PC-3 (cell line): ENCODE results near the gene ALS2CL. TPM values are rescaled to one million over a fixed set of nuclear protein-coding genes. Genes with fewer than 3 reads are reported as not detected.

Source experiments
- ATAC-seq: fragments of 200-7000 bp; cut with Tn5 transposase; 2 replicates; pipeline ENCODE4 v1.9.1; 2020; ENCODE audit warnings: mild to moderate bottlenecking, moderate library complexity
- BruUV-seq: library from RNA; stranded (reverse); fragments of 400-500 nt; replicated peaks from 2 replicates; lab custom pipeline; 2021; lab: Mats Ljungman, UMichigan
- CTCF ChIA-PET: fragments of 300-600 bp; sonication (Branson Sonifier 250); formaldehyde crosslinking; loops from one replicate; lab custom pipeline; 2022; ENCODE audit warnings: antibody characterized with exemption; lab: Charles Lee
- POLR2A ChIA-PET: fragments of 300-600 bp; sonication (Branson Sonifier 250); formaldehyde crosslinking; loops from one replicate; lab custom pipeline; 2022; ENCODE audit warnings: antibody characterized with exemption; ENCODE audit not compliant: unreplicated experiment; lab: Charles Lee
- DNase-seq: peaks from one replicate; pipeline ENCODE4 v3.0.0-alpha.2; 2015
- H2AFZ ChIP-seq: fragments of 300-600 bp; sonication (generic); 2 replicates; pipeline ENCODE4 v1.6.0; 2016; ENCODE audit warnings: antibody characterized with exemption, low read length
- H3F3A ChIP-seq: fragments of 300-600 bp; sonication (generic); one replicate; pipeline ENCODE4 v1.6.0; 2017; ENCODE audit warnings: antibody characterized with exemption, low read length, control low read depth, mild to moderate bottlenecking; ENCODE audit not compliant: unreplicated experiment
- H3K27ac ChIP-seq: fragments of 300-600 bp; sonication (generic); 2 replicates; pipeline ENCODE4 v1.5.1; 2016; ENCODE audit warnings: mild to moderate bottlenecking, low read length
- H3K27me3 ChIP-seq: fragments of 300-600 bp; sonication (generic); 2 replicates; pipeline ENCODE4 v1.6.1; 2016; ENCODE audit warnings: low read length, mixed read lengths
- H3K36me3 ChIP-seq: fragments of 300-600 bp; sonication (generic); 2 replicates; pipeline ENCODE4 v1.6.1; 2016; ENCODE audit warnings: low read depth, mixed run types, low read length, mixed read lengths
- H3K4me1 ChIP-seq: fragments of 300-600 bp; sonication (generic); 2 replicates; pipeline ENCODE4 v1.5.1; 2016; ENCODE audit warnings: low read length; ENCODE audit not compliant: insufficient read depth
- H3K4me2 ChIP-seq: fragments of 300-600 bp; sonication (generic); 2 replicates; pipeline ENCODE4 v1.6.0; 2016; ENCODE audit warnings: low read length
- H3K4me3 ChIP-seq: fragments of 300-600 bp; sonication (generic); 2 replicates; pipeline ENCODE4 v1.5.1; 2016; ENCODE audit warnings: mild to moderate bottlenecking, low read length, mixed read lengths
- H3K79me2 ChIP-seq: fragments of 300-600 bp; sonication (generic); 2 replicates; pipeline ENCODE4 v1.6.1; 2017; ENCODE audit warnings: low read length, mixed read lengths
- H3K9ac ChIP-seq: fragments of 300-600 bp; sonication (generic); 2 replicates; pipeline ENCODE4 v1.6.0; 2016; ENCODE audit warnings: mild to moderate bottlenecking, low read length
- H3K9me2 ChIP-seq: fragments of 300-600 bp; sonication (generic); replicated peaks from 2 replicates; pipeline ENCODE4 v1.6.1; 2016; ENCODE audit warnings: mixed run types, low read length, mixed read lengths
- H3K9me3 ChIP-seq: fragments of 300-600 bp; sonication (generic); 2 replicates; pipeline ENCODE4 v1.6.1; 2016; ENCODE audit warnings: low read length, mixed read lengths
- H4K20me1 ChIP-seq: fragments of 300-600 bp; sonication (generic); 2 replicates; pipeline ENCODE4 v1.6.1; 2016; ENCODE audit warnings: low read length, mixed read lengths
- EZH2 ChIP-seq: fragments of 300-600 bp; sonication (generic); IDR thresholded peaks from one replicate; pipeline ENCODE4 v1.6.1; 2017; ENCODE audit warnings: antibody characterized with exemption, mild to moderate bottlenecking, low read length; ENCODE audit not compliant: unreplicated experiment
- EZH2phosphoT487 ChIP-seq: fragments of 300-600 bp; sonication (generic); IDR thresholded peaks from 2 replicates; pipeline ENCODE4 v1.6.1; 2018; ENCODE audit warnings: mild to moderate bottlenecking, antibody characterized with exemption, low read length, borderline replicate concordance
- intact Hi-C: fragments of 100-400 bp; cut with micrococcal nuclease; formaldehyde crosslinking; loops from 2 replicates; pipeline ENCODE4 v1.9.0; 2023
- total RNA-seq: library from RNA; depleted of rRNA; stranded (reverse); fragments of >200 nt; gene quantifications from 2 replicates; pipeline ENCODE4 v1.2.3, GENCODE V29; 2014
- TF ChIP-seq, protein P1 (sequence below): fragments of 300-600 bp; sonication (generic); conservative IDR thresholded peaks from 2 replicates; pipeline ENCODE4 v1.5.1; 2017; ENCODE audit warnings: antibody characterized with exemption, low read depth, mild to moderate bottlenecking, low read length

ALS2CL gene
- total RNA-seq, 1 experiment from 2014 or later: 30.1 TPM

DNA sequence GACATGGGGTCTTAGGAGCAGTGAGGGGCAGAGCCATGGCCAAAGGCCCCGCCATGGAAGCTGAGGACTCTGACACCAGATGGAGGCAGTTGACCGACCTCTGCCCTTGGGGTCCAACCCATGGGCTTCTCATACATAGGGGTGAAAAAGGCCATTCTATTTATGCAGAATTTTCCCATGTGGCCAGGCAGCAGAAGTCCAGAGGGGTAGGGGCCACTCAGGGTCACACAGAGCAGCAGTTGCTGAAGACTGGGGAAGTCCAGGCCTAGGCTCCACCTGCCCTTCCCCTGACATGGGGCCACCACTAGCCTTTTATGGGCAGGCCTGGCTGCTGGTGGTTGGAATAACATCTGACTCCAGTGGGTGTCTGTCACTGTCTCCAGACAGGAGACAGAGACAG, 17.8 kb upstream of the ALS2CL start:
- no peaks in the 10 kb centered on the region for H3K36me3 ChIP-seq
- TF ChIP-seq, protein P1, sequence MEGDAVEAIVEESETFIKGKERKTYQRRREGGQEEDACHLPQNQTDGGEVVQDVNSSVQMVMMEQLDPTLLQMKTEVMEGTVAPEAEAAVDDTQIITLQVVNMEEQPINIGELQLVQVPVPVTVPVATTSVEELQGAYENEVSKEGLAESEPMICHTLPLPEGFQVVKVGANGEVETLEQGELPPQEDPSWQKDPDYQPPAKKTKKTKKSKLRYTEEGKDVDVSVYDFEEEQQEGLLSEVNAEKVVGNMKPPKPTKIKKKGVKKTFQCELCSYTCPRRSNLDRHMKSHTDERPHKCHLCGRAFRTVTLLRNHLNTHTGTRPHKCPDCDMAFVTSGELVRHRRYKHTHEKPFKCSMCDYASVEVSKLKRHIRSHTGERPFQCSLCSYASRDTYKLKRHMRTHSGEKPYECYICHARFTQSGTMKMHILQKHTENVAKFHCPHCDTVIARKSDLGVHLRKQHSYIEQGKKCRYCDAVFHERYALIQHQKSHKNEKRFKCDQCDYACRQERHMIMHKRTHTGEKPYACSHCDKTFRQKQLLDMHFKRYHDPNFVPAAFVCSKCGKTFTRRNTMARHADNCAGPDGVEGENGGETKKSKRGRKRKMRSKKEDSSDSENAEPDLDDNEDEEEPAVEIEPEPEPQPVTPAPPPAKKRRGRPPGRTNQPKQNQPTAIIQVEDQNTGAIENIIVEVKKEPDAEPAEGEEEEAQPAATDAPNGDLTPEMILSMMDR: no peak
- TF ChIP-seq EZH2: no peak
- no peak for TF ChIP-seq EZH2phosphoT487
- no peaks in the 10 kb centered on the region for H3F3A ChIP-seq
- DNase-seq (no peak), ATAC-seq (no peak)
- peaks cover 5% of the 10 kb centered on the region for H3K4me1 ChIP-seq
- no peaks in the 10 kb centered on the region for H3K79me2 ChIP-seq
- no peak overlapping the region for H3K4me3 ChIP-seq
- H3K9me2 ChIP-seq: no peaks in the 10 kb centered on the region
- H3K9me3 ChIP-seq: no peaks in the 10 kb centered on the region
- H4K20me1 ChIP-seq: no peaks in the 10 kb centered on the region
- POLR2A ChIA-PET: no interaction called here
- BruUV-seq: no TSS peak
- intact Hi-C loops: no loop called here
- H3K27me3 ChIP-seq: no peaks in the 10 kb centered on the region
- CTCF ChIA-PET: no interaction called here
- H3K4me2 ChIP-seq: no peak overlapping the region
- H3K27ac ChIP-seq: no peak overlapping the region
- H2AFZ ChIP-seq: no peak overlapping the region
- H3K9ac ChIP-seq: no peak overlapping the region

DNA sequence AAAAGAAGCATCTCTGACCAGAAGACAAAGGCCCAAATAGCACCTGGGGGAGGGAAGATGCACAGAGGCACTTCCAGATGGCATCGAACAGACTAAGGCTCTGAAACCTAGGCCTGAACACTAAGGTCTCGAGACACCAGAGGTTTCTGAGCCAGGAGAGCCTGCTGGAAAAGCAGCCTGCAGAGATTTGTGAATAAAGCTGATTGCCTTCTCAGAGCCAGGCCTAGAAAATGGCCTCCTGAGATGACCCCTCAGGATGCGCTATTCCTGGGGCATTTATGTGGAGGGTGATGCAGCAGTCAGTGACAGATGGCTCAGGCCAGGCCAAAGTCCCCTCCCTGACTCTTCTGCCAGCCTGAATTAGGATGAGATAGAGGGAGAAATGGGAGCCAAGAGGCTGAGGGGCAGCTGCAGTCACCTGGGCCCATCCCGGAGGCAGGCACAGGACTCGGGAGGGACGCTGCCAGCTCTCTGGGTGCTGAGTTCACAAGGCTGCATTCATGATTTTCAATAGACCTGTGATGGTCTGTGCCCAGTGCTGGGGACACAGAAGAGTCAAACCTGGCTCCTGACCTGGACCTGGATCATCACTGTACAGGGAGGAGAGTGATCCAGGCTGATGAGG, 17.3 kb upstream of the ALS2CL start:
- H3K9me2 ChIP-seq: no peaks in the 10 kb centered on the region
- no peaks in the 10 kb centered on the region for H4K20me1 ChIP-seq
- intact Hi-C loops: no loop called here
- no peak for DNase-seq
- H3F3A ChIP-seq: no peaks in the 10 kb centered on the region
- H3K9me3 ChIP-seq: no peaks in the 10 kb centered on the region
- no peak overlapping the region for H3K4me2 ChIP-seq
- H3K79me2 ChIP-seq: no peaks in the 10 kb centered on the region
- ATAC-seq: no peak
- no peaks in the 10 kb centered on the region for H3K36me3 ChIP-seq
- H2AFZ ChIP-seq: no peak overlapping the region
- no peak overlapping the region for H3K9ac ChIP-seq
- POLR2A ChIA-PET: interaction anchor here (0.6 kb wide), 1 partner anchor 203 kb away, joined by 3 read pairs; no protein-coding TSS in a partner anchor
- H3K4me3 ChIP-seq: no peak overlapping the region
- peaks cover 10% of the 10 kb centered on the region for H3K4me1 ChIP-seq
- TF ChIP-seq EZH2phosphoT487 (no peak), EZH2 (no peak)
- TF ChIP-seq, protein P1: no peak
- H3K27ac ChIP-seq: no peak overlapping the region
- no peaks in the 10 kb centered on the region for H3K27me3 ChIP-seq
- CTCF ChIA-PET: no interaction called here
- BruUV-seq: no TSS peak

DNA sequence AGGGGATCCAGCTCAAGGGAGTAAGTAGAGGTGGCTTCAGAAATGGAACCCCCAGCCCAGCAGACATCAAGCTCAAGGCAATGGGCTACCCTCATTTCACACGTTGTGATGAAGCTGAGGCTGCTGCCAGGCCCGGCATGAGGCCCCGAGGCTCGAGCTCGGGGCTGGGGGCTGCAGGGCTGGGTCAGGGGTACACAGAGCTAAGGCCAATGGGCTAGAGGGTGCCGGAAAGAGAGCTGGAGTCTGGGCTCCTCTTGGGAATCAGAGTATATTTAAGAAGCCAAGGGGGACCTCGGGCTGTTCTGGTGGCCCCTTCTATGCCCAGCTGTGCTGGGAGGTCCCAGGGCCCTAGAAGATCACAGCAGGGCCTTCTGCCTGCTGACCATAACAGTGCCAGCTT, 16.8 kb upstream of the ALS2CL start:
- Histone ChIP-seq H3K9ac (no peak overlapping the region), H4K20me1 (no peaks in the 10 kb centered on the region), H3F3A (no peaks in the 10 kb centered on the region), H3K9me3 (no peaks in the 10 kb centered on the region), H3K9me2 (no peaks in the 10 kb centered on the region), H3K4me1 (peaks cover 13% of the 10 kb centered on the region), H3K27ac (no peak overlapping the region), H3K79me2 (no peaks in the 10 kb centered on the region), H2AFZ (no peak overlapping the region), H3K4me3 (no peak overlapping the region), H3K36me3 (no peaks in the 10 kb centered on the region), H3K27me3 (no peaks in the 10 kb centered on the region), H3K4me2 (no peak overlapping the region)
- DNase-seq (no peak), ATAC-seq (no peak)
- CTCF ChIA-PET: no interaction called here
- intact Hi-C loops: no loop called here
- BruUV-seq: no TSS peak
- TF ChIP-seq EZH2phosphoT487 (no peak), EZH2 (no peak)
- TF ChIP-seq, protein P1: no peak
- POLR2A ChIA-PET: interaction anchor here (0.6 kb wide), 2 partner anchors 204 to 639 kb away, joined by 3 to 4 read pairs; no protein-coding TSS in a partner anchor
